SK-N-MC (cell line): Measurements from ENCODE around the gene MSH5.

Experiments
- DNase-seq: peaks from one replicate; pipeline ENCODE4 v3.0.0-alpha.2; 2011; ENCODE audit warnings: low read depth, low spot score
- H3K27ac ChIP-seq: fragments of 200-600 bp; sonication (generic); 2 replicates; pipeline ENCODE4 v1.5.1; 2016; ENCODE audit warnings: mixed run types
- H3K36me3 ChIP-seq: fragments of 200-600 bp; sonication (generic); 2 replicates; pipeline ENCODE4 v1.6.1; 2017; ENCODE audit warnings: antibody characterized with exemption, low read length, mixed read lengths; ENCODE audit not compliant: insufficient read depth
- H3K4me3 ChIP-seq: fragments of 200-600 bp; sonication (generic); 2 replicates; pipeline ENCODE4 v1.5.1; 2016
- H3K9ac ChIP-seq: fragments of 200-600 bp; sonication (generic); 2 replicates; pipeline ENCODE4 v1.8.0; 2017; ENCODE audit warnings: mixed run types, mixed read lengths; ENCODE audit not compliant: insufficient read length
- H3K9me3 ChIP-seq: fragments of 200-600 bp; sonication (generic); 2 replicates; pipeline ENCODE4 v1.6.1; 2017; ENCODE audit warnings: low read depth, mild to moderate bottlenecking, antibody characterized with exemption, low read length, moderate library complexity, mixed read lengths
- EZH2 ChIP-seq: fragments of 200-600 bp; sonication (generic); IDR thresholded peaks from one replicate; pipeline ENCODE4 v1.6.1; 2017; ENCODE audit warnings: antibody characterized with exemption
- FOXP2 ChIP-seq: optimal IDR thresholded peaks from 2 replicates; pipeline ENCODE3; 2011; ENCODE audit warnings: mild to moderate bottlenecking, moderate library complexity; ENCODE audit not compliant: insufficient read depth; ENCODE audit errors: extremely low read length, control extremely low read depth
- POLR2AphosphoS5 ChIP-seq: IDR thresholded peaks from 2 replicates; pipeline ENCODE4 v1.6.1; 2012; ENCODE audit warnings: mild to moderate bottlenecking, low read depth, low read length, borderline replicate concordance

The MSH5 gene

DNA sequence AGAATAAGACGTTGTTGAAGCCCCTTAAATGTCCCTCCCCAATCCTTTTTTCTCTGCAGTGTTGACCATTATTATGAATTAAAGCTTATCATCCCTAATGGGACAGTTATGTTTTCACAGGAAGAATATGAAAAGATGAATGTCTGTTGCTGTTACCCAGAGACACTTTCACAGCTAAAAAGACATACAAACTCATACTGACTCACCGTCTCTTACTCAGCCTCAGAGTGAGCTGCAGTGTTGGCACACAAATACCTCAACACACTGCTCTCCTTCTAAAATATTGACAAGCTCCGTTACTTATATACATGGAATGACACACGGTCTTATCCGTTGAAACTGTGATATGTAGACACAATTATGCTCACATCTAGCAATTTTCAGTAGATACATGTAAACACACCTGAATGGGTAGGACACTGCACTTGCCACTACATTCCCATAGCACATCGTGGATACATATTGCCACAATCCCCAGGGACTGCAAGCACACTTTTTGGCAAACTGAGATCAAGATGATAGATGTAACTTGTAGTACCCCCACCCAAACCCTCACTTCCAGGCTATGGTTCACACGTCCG is 13.0 kb downstream of the MSH5 start:
- Histone ChIP-seq H3K9me3 (no peaks in the 10 kb centered on the region), H3K27ac (no peak overlapping the region; the same call in 1 of the 2 replicates), H3K9ac (no peak overlapping the region), H3K36me3 (peaks cover 12% of the 10 kb centered on the region; the same call in 1 of the 2 replicates), H3K4me3 (no peak overlapping the region)
- no peak for DNase-seq
- TF ChIP-seq POLR2AphosphoS5: no peak
- TF ChIP-seq FOXP2: no peak
- no peak for TF ChIP-seq EZH2

DNA sequence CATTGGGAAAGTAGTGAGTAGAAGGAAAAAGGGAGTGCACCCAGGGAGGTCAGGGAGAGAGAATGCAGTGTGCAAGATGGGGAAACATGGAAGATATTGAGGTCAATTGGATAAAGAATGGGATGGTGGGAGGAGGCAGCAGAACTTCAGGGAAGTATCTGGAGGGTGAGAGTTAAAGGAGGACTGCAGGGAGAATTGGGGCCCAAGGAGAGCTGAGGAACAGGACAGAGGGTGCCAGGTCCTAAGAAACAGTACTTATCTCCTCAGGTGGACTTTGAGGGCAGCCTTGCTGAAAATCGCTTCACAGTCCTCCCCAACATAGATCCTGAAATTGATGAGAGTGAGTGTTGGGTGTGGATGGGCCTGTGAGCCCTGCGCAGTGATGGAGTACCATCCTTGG is 18.5 kb downstream of the MSH5 start:
- Histone ChIP-seq H3K4me3 (no peak overlapping the region), H3K9ac (no peak overlapping the region), H3K36me3 (peaks cover 51% of the 10 kb centered on the region), H3K9me3 (no peaks in the 10 kb centered on the region), H3K27ac (no peak overlapping the region)
- no peak for DNase-seq
- no peak for TF ChIP-seq POLR2AphosphoS5
- no peak for TF ChIP-seq EZH2
- TF ChIP-seq FOXP2: no peak

DNA sequence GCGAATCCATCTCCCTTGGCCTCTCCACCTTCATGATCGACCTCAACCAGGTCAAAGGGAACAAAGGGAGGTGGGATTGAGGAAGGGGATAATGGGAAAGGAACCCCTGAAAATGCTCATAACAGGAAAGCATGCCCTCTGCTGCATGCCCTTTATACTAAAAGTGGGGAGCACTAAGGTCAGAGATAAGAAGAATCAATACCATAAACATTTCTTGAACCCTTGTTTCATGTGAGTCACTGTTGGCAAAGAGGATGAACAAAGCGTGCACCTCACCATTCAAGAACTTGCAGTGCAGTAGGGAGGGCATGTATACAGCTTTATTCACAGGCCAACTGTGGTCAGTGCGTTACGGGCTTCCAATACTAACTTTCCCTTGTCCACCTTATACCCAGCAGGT is 21.0 kb downstream of the MSH5 start:
- H3K4me3 ChIP-seq: no peak overlapping the region
- no peaks in the 10 kb centered on the region for H3K9me3 ChIP-seq
- peaks cover 55% of the 10 kb centered on the region for H3K36me3 ChIP-seq
- H3K27ac ChIP-seq: no peak overlapping the region
- DNase-seq: no peak
- H3K9ac ChIP-seq: no peak overlapping the region
- no peak for TF ChIP-seq POLR2AphosphoS5
- no peak for TF ChIP-seq EZH2
- no peak for TF ChIP-seq FOXP2

DNA sequence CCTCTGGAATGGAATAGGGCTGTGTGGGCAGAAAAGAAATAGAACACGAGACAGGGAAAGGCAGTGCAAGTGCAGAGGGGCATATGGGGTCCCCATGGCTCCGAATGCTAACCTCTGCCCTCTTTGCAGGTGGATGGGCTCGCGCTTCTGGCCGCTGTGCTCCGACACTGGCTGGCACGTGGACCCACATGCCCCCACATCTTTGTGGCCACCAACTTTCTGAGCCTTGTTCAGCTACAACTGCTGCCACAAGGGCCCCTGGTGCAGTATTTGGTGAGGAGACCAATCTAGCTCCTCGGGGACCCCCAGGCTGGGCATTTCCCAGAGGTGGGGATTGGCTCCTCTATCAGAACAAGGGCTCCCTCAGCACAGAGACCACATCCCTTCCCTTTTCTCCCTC is 21.5 kb downstream of the MSH5 start:
- peaks cover 55% of the 10 kb centered on the region for H3K36me3 ChIP-seq
- no peaks in the 10 kb centered on the region for H3K9me3 ChIP-seq
- H3K4me3 ChIP-seq: no peak overlapping the region
- no peak for DNase-seq
- H3K27ac ChIP-seq: no peak overlapping the region
- H3K9ac ChIP-seq: no peak overlapping the region
- TF ChIP-seq EZH2: no peak
- TF ChIP-seq FOXP2: no peak
- no peak for TF ChIP-seq POLR2AphosphoS5

DNA sequence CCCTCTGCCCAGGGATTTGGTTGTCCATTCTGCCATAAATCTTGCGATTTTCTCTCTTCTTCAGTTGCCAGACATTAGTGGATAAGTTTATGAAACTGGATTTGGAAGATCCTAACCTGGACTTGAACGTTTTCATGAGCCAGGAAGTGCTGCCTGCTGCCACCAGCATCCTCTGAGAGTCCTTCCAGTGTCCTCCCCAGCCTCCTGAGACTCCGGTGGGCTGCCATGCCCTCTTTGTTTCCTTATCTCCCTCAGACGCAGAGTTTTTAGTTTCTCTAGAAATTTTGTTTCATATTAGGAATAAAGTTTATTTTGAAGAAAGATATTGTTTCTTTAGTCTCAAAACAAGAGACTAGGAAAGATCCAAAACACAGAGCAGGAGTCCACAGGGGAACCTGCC is 22.6 kb downstream of the MSH5 start, which contains the start of gene SAPCD1:
Gene SAPCD1 (plus strand): TSS at position 301 of the 400 bp plus-strand sequence. CDS start 399 bp downstream, outside the sequence.
- Histone ChIP-seq H3K9me3 (no peaks in the 10 kb centered on the region), H3K4me3 (no peak within 1 kb of the TSS), H3K9ac (no peak within 1 kb of the TSS), H3K27ac (peak within 1 kb of the TSS; percentile 1; the same call in 1 of the 2 replicates), H3K36me3 (peaks cover 55% of the 10 kb centered on the region)
- DNase-seq: no peak
- TF ChIP-seq FOXP2: no peak
- no peak for TF ChIP-seq EZH2
- TF ChIP-seq POLR2AphosphoS5: no peak

DNA sequence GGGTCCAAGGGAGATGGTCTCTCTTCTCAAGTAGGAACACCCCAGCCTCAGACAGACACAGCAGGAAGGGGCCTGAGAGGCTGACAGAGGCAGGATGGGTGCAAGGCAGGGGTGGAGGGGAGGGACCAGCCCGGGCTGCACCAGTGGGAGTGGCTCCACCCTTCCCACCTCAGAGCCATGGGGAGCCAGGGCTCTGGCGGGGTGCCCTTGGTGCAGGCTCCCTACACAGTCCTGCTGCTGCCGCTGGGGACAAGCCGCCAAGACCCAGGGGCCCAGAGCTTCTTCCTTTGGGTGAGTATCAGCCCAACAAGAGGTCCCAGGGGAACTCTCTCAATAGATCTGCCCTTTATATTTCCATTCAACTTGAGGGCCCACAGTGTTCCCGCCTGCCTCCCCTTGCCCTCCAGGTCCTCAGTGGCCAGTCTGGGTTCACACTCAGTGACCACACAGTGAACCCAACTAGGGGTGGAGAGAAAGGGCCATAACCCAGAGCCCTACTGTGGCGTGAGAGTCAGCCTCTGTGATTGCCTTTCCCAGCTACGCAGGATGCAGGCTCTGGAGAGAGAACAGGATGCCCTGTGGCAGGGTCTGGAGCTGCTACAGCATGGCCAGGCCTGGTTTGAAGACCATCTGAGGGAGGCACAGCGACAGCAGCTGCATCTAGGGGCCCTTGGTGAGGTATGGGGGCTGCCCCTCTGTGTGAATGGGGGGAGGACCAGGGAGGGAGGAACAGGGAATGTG is 23.2 kb downstream of the MSH5 start:
- Histone ChIP-seq H3K36me3 (peaks cover 54% of the 10 kb centered on the region), H3K4me3 (no peak overlapping the region), H3K9me3 (no peaks in the 10 kb centered on the region), H3K27ac (no peak overlapping the region), H3K9ac (no peak overlapping the region)
- DNase-seq: no peak
- no peak for TF ChIP-seq FOXP2
- TF ChIP-seq POLR2AphosphoS5: no peak
- TF ChIP-seq EZH2: no peak

DNA sequence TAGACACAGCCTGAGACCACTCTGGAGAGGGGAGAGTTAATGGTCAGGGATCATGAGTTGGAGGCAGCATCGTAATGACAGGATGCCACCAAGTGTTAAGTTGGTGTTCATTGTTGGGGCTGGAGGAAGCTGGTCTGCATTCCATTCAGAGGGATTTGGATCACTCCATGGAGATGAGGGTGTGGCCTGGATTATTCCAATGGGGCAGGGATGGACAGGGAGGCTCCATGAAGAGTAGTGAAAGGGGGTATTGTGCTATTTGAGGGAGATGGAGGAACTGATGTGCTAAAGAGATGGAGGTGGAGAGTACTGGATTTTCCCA is 23.8 kb downstream of the MSH5 start:
- no peak overlapping the region for H3K27ac ChIP-seq
- H3K9ac ChIP-seq: no peak overlapping the region
- no peak overlapping the region for H3K4me3 ChIP-seq
- H3K36me3 ChIP-seq: peaks cover 48% of the 10 kb centered on the region
- TF ChIP-seq FOXP2 (no peak), POLR2AphosphoS5 (no peak), EZH2 (no peak)
- H3K9me3 ChIP-seq: no peaks in the 10 kb centered on the region
- no peak for DNase-seq

DNA sequence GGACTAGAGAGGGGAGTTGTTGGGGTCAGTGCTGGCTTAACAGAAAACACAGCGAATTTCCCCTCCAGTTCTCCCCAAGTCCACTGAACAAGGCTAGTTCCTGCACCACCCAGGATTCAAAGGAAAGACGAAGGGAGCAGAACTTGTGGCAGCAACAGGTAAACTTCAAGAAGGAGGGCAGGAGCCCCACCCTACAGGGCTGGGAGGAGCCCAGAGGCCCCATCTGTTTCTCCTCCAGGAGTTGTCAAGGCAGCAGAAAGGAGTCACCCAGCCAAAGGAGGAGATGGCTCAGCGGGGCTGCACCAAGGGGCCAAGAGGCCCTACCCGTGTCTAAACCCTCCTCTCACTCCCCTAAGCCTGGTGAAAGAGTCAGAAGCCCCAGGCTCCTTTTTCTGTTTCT is 24.4 kb downstream of the MSH5 start:
- Histone ChIP-seq H3K9me3 (no peaks in the 10 kb centered on the region), H3K27ac (peak overlapping the region; percentile 30; the same call in 1 of the 2 replicates), H3K36me3 (peaks cover 42% of the 10 kb centered on the region), H3K4me3 (no peak overlapping the region), H3K9ac (no peak overlapping the region)
- TF ChIP-seq EZH2: no peak
- TF ChIP-seq POLR2AphosphoS5: no peak
- DNase-seq: no peak

DNA sequence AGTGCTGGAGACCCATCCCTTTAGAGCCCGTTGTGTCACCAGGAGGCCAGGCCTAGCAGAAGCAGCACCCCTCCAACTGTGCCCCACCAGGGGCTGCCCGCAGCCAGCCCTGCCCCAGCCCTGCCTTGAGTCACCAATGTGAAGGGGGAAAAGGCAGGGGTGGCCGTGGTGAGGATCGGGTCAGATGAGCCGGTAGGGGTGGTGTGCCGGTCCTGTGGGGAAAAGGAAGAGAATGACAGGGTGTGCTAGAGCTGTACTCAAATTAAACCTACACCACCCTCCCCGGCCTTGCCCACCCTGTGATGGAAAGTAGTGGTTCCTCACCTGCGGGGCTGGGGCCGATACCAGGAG is 25.7 kb downstream of the MSH5 start:
- Histone ChIP-seq H3K9ac (no peak overlapping the region), H3K36me3 (peaks cover 30% of the 10 kb centered on the region), H3K9me3 (no peaks in the 10 kb centered on the region), H3K4me3 (no peak overlapping the region), H3K27ac (no peak overlapping the region)
- no peak for DNase-seq
- TF ChIP-seq POLR2AphosphoS5 (no peak), EZH2 (no peak), FOXP2 (no peak)
